H1 (cell line): Measurements from ENCODE around the gene MARCHF10. TPM values are rescaled to one million over a fixed set of nuclear protein-coding genes. Genes with fewer than 3 reads are reported as not detected.
A peak's percentile ranks its signal among the peaks of the same experiment; 100 is the strongest.

ENCODE experiments used
- CTCF ChIA-PET: fragments of 300-600 bp; sonication (Branson Sonifier 250); formaldehyde crosslinking; loops from one replicate; lab custom pipeline; 2021; ENCODE audit not compliant: partially characterized antibody; lab: Charles Lee
- POLR2A ChIA-PET: fragments of 300-600 bp; sonication (Branson Sonifier 250); formaldehyde crosslinking; loops from one replicate; lab custom pipeline; 2021; ENCODE audit warnings: inconsistent platforms; ENCODE audit not compliant: partially characterized antibody; lab: Charles Lee
- DNase-seq, 2 experiments: peaks; one replicate each; pipeline versions ENCODE4 v3.0.0 to v3.0.0-alpha.2; 2010 to 2022; ENCODE audit warnings: low spot score in 2 of 2, low read depth in 1 of 2, mixed read lengths in 1 of 2
- FAIRE-seq: peaks from 2 replicates; lab custom pipeline; 2011; peaks lifted over from hg19 to GRCh38; lab: Jason Lieb, UNC
- H2AFZ ChIP-seq: 2 replicates; pipeline ENCODE4 v1.8.1; 2012; ENCODE audit warnings: low read length, inconsistent platforms
- H2AK5ac ChIP-seq: 2 replicates; pipeline ENCODE4 v1.6.1; 2013; ENCODE audit warnings: low read depth, low read length
- H2BK120ac ChIP-seq: replicated peaks from 2 replicates; pipeline ENCODE3; 2013; ENCODE audit warnings: low read depth, low read length, inconsistent platforms
- H2BK12ac ChIP-seq: 2 replicates; pipeline ENCODE4 v1.6.1; 2013; ENCODE audit warnings: low read depth, low read length
- H2BK15ac ChIP-seq: 2 replicates; pipeline ENCODE4 v1.6.1; 2013; ENCODE audit warnings: low read length
- H2BK20ac ChIP-seq: 2 replicates; pipeline ENCODE4 v1.6.1; 2013; ENCODE audit warnings: low read length
- H2BK5ac ChIP-seq: 2 replicates; pipeline ENCODE4 v1.6.1; 2013; ENCODE audit warnings: low read depth, low read length
- H3K14ac ChIP-seq: 2 replicates; pipeline ENCODE4 v1.6.1; 2013; ENCODE audit warnings: inconsistent platforms; ENCODE audit not compliant: insufficient read length
- H3K18ac ChIP-seq: 2 replicates; pipeline ENCODE4 v1.6.1; 2013; ENCODE audit warnings: low read length; ENCODE audit errors: extremely low read depth
- H3K23ac ChIP-seq: 2 replicates; pipeline ENCODE4 v1.6.1; 2013; ENCODE audit warnings: inconsistent platforms; ENCODE audit not compliant: insufficient read length
- H3K23me2 ChIP-seq: 2 replicates; pipeline ENCODE4 v1.6.1; 2013; ENCODE audit warnings: low read depth, low read length
- H3K27ac ChIP-seq: 2 replicates; pipeline ENCODE4 v1.6.1; 2011; ENCODE audit warnings: low read depth, low read length, inconsistent platforms
- H3K27me3 ChIP-seq, 4 experiments: replicated peaks in 1 of 4; 1 replicate in 1 of 4; 2 replicates in 3 of 4; pipeline versions ENCODE4 v1.6.1 to v1.8.1; 2011 to 2013; ENCODE audit warnings: low read length in 3 of 4, mild to moderate bottlenecking in 3 of 4, inconsistent platforms in 2 of 4, mixed read lengths in 2 of 4, moderate library complexity in 1 of 4; ENCODE audit not compliant: control insufficient read depth in 3 of 4, insufficient read depth in 3 of 4; ENCODE audit errors: extremely low read depth in 1 of 4
- H3K36me3 ChIP-seq, 4 experiments: 2 replicates each; pipeline versions ENCODE4 v1.6.1 to v1.8.1; 2011 to 2013; ENCODE audit warnings: mild to moderate bottlenecking in 4 of 4, low read length in 3 of 4, moderate library complexity in 2 of 4, control low read depth in 1 of 4, inconsistent platforms in 1 of 4; ENCODE audit not compliant: insufficient read depth in 4 of 4, control insufficient read depth in 2 of 4
- H3K4ac ChIP-seq: replicated peaks from 2 replicates; pipeline ENCODE3; 2013; ENCODE audit warnings: low read length, low read depth, mixed read lengths, inconsistent platforms; ENCODE audit not compliant: insufficient read length
- H3K4me1 ChIP-seq, 4 experiments: replicated peaks in 1 of 4; 1 replicate in 1 of 4; 2 replicates in 3 of 4; pipeline versions ENCODE4 v1.6.1 to v1.8.1; 2011 to 2013; ENCODE audit warnings: low read length in 3 of 4, inconsistent platforms in 2 of 4, mixed read lengths in 1 of 4; ENCODE audit not compliant: insufficient read depth in 4 of 4, control insufficient read depth in 3 of 4
- H3K4me2 ChIP-seq, 2 experiments: 2 replicates each; pipeline versions ENCODE4 v1.6.1 to v1.8.1; 2011 to 2013; ENCODE audit warnings: low read depth in 2 of 2, low read length in 2 of 2, control low read depth in 1 of 2, inconsistent platforms in 1 of 2, mild to moderate bottlenecking in 1 of 2; ENCODE audit not compliant: insufficient read depth in 1 of 2
- H3K4me3 ChIP-seq, 4 experiments: fragments of 200-600, 300-600 bp in 1 of 4; sonication (generic), shearing (Covaris generic), sonication (Bioruptor Twin) in 1 of 4; 2 replicates each; pipeline versions ENCODE4 v1.5.1 to v1.8.1; 2011 to 2016; ENCODE audit warnings: low read length in 4 of 4, low read depth in 3 of 4, control low read depth in 2 of 4, inconsistent platforms in 2 of 4, mild to moderate bottlenecking in 2 of 4, mixed read lengths in 1 of 4, moderate library complexity in 1 of 4; ENCODE audit not compliant: insufficient read depth in 2 of 4; ENCODE audit errors: extremely low read depth in 1 of 4
- H3K56ac ChIP-seq: replicated peaks from 2 replicates; pipeline ENCODE3; 2013; ENCODE audit warnings: low read depth, mild to moderate bottlenecking, mixed read lengths, low read length, inconsistent platforms; ENCODE audit not compliant: insufficient read length
- H3K79me1 ChIP-seq: 2 replicates; pipeline ENCODE4 v1.6.1; 2013; ENCODE audit warnings: low read depth, low read length, control low read depth
- H3K79me2 ChIP-seq, 2 experiments: 2 replicates each; pipeline versions ENCODE4 v1.6.1 to v1.8.1; 2012 to 2013; ENCODE audit warnings: low read length in 2 of 2, mild to moderate bottlenecking in 2 of 2, inconsistent platforms in 1 of 2; ENCODE audit not compliant: insufficient read depth in 2 of 2, control insufficient read depth in 1 of 2
- H3K9ac ChIP-seq, 4 experiments: replicated peaks in 1 of 4; 1 replicate in 1 of 4; 2 replicates in 3 of 4; pipeline versions ENCODE4 v1.6.1 to v1.8.1; 2011 to 2013; ENCODE audit warnings: low read depth in 3 of 4, low read length in 3 of 4, control low read depth in 2 of 4, mild to moderate bottlenecking in 2 of 4, moderate library complexity in 2 of 4, inconsistent platforms in 1 of 4; ENCODE audit errors: extremely low read depth in 1 of 4
- H3K9me3 ChIP-seq, 2 experiments: 2 replicates each; pipeline versions ENCODE4 v1.6.1 to v1.8.1; 2012 to 2013; ENCODE audit warnings: mild to moderate bottlenecking in 2 of 2, moderate library complexity in 2 of 2, control low read depth in 1 of 2, inconsistent platforms in 1 of 2, low read depth in 1 of 2, low read length in 1 of 2, mixed read lengths in 1 of 2; ENCODE audit not compliant: insufficient read depth in 2 of 2
- H4K20me1 ChIP-seq, 2 experiments: replicated peaks in 1 of 2; 2 replicates each; pipeline versions ENCODE3 to v1.8.1; 2011 to 2013; ENCODE audit warnings: inconsistent platforms in 2 of 2, low read length in 2 of 2, mild to moderate bottlenecking in 1 of 2; ENCODE audit not compliant: insufficient read depth in 2 of 2, control insufficient read depth in 1 of 2
- H4K5ac ChIP-seq: 2 replicates; pipeline ENCODE4 v1.6.1; 2013; ENCODE audit warnings: low read length, low read depth, mixed read lengths, inconsistent platforms; ENCODE audit not compliant: insufficient read length
- H4K8ac ChIP-seq: 2 replicates; pipeline ENCODE4 v1.8.0; 2013; ENCODE audit warnings: mild to moderate bottlenecking, moderate library complexity, low read length, inconsistent platforms; ENCODE audit not compliant: insufficient read depth; ENCODE audit errors: extremely low read depth
- H4K91ac ChIP-seq: replicated peaks from 2 replicates; pipeline ENCODE3; 2013; ENCODE audit warnings: low read length, mixed read lengths, inconsistent platforms; ENCODE audit not compliant: insufficient read length
- BCL11A ChIP-seq, 2 experiments: IDR thresholded peaks; one replicate each; pipeline ENCODE4 v1.6.1; 2011; ENCODE audit warnings: low read depth in 2 of 2, low read length in 2 of 2, mild to moderate bottlenecking in 2 of 2
- NANOG ChIP-seq: IDR thresholded peaks from 2 replicates; pipeline ENCODE4 v1.6.1; 2011; ENCODE audit warnings: low read length, low read depth, mild to moderate bottlenecking, inconsistent platforms; ENCODE audit not compliant: insufficient read depth, poor library complexity, severe bottlenecking
- POU5F1 ChIP-seq: IDR thresholded peaks from 2 replicates; pipeline ENCODE4 v1.6.1; 2011; ENCODE audit warnings: low read depth, mild to moderate bottlenecking, low read length, moderate library complexity
- SIN3A ChIP-seq, 2 experiments: IDR thresholded peaks in 1 of 2; conservative IDR thresholded peaks in 1 of 2; 2 replicates each; pipeline ENCODE4 v1.6.1; 2011 to 2012; ENCODE audit warnings: low read length in 2 of 2, improper control_type of control experiment in 1 of 2, low read depth in 1 of 2, mild to moderate bottlenecking in 1 of 2
- SIRT6 ChIP-seq: IDR thresholded peaks from one replicate; pipeline ENCODE4 v1.7.1; 2012; ENCODE audit warnings: low read length, inconsistent platforms
- WGBS, 2 experiments: shearing (Covaris generic) in 1 of 2; methylation state at CpG; one replicate each; pipeline versions ENCODE4 v1.1.6 to v1.1.7; 2013 to 2015; ENCODE audit warnings: low lambda C conversion rate in 2 of 2, mixed read lengths in 2 of 2, inconsistent platforms in 1 of 2, low coverage in 1 of 2, missing lambda C conversion rate in 1 of 2; ENCODE audit not compliant: insufficient replicate concordance in 2 of 2, insufficient coverage in 1 of 2, insufficient read length in 1 of 2; ENCODE audit errors: extremely low coverage in 1 of 2, missing lambda C conversion rate in 1 of 2; 5-methylcytosine and 5-hydroxymethylcytosine counted together
- polyA plus RNA-seq, 7 experiments: library from polyadenylated mRNA; depleted of rRNA in 3 of 7; stranded (reverse) in 5 of 7; unstranded in 2 of 7; fragments of >200 nt in 5 of 7; fragments of 200-250 nt in 2 of 7; gene quantifications; 1 replicate in 5 of 7; 2 replicates in 1 of 7; 4 replicates in 1 of 7; pipeline versions ENCODE4 v1.2.1 to v1.2.3, GENCODE V29; 2011 to 2013; ENCODE audit warnings: missing spikeins in 2 of 7, mixed read lengths in 2 of 7
- total RNA-seq: library from RNA; stranded (reverse); fragmentation: NEBNext Ultra II Directional; extraction: Animal tissue kit (Norgen Biotek cat#: 25700); gene quantifications from 2 replicates; pipeline ENCODE4 v1.2.1, GENCODE V29; 2021
- TF ChIP-seq, protein P1 (sequence below): IDR thresholded peaks from 2 replicates; pipeline ENCODE4 v1.6.1; 2012; ENCODE audit warnings: inconsistent platforms

Gene MARCHF10
- total and polyA plus RNA-seq, 2 of the 8 experiments (the other 6 are each of a cell fraction or from before 2014, with no cell fraction given) = 0.48 to 0.73 TPM

DNA sequence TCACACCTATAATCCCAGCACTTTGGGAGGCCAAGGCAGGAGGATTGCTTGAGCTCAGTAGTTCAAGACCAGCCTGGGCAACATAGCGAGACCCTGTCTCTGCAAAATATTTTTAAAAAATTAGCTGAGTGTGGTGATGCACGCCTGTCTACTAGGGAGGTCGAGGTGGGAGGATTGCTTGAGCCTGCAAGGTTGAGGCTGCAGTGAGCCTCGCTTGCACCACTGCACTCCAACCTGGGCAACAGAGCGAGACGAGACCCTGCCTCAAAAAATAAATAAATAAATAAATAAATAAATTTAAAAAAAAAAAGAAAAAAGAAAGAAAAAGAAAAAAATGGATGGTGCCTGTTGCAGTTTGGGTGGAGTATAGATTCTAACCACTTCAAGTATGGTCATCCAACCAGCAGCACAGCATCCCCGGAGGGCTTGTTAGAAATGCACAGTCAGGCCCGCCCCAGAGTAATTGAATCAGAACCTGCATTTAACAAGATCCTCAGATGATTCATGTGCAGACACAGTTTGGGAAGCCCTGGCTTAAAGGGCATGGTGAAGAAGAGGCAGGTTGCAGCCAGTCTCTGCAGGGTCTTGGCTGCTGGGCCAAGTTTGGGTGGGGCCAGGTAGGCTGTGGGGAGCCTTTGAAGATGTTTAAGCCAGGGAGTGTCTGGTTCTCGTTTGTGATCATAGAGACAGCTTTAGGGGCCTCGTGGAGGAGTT is 139.9 kb downstream of the MARCHF10 start:
- TF ChIP-seq BCL11A (IDR thresholded peaks at IDR 0.05; ENCODE audit: low read depth in 2 of 2, low read length in 2 of 2) = no peak
- no peak for TF ChIP-seq NANOG
- TF ChIP-seq POU5F1 = no peak
- TF ChIP-seq SIRT6 = no peak
- no peak for TF ChIP-seq SIN3A (conservative IDR thresholded peaks at IDR 0.05 in 1 of 2, IDR thresholded peaks at IDR 0.05 in 1 of 2; ENCODE audit: low read depth in 1 of 2, low read length in 2 of 2)
- TF ChIP-seq, protein P1, sequence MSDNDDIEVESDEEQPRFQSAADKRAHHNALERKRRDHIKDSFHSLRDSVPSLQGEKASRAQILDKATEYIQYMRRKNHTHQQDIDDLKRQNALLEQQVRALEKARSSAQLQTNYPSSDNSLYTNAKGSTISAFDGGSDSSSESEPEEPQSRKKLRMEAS = no peak
- TF ChIP-seq, all 59 proteins: peak for 0
- POLR2A ChIA-PET = interaction anchor here (0.6 kb wide), 1 partner anchor 213 kb away, joined by 3 read pairs; no protein-coding TSS in a partner anchor
- Histone ChIP-seq H3K9ac (no peak overlapping the region), H3K4ac (no peak overlapping the region), H3K4me1 (no peaks in the 10 kb centered on the region; a peak in 2 of 7 replicates), H3K9me3 (no peaks in the 10 kb centered on the region), H3K79me1 (no peaks in the 10 kb centered on the region), H4K8ac (no peak overlapping the region), H4K20me1 (no peaks in the 10 kb centered on the region), H3K14ac (no peak overlapping the region), H2BK12ac (no peak overlapping the region), H3K23me2 (no peaks in the 10 kb centered on the region), H3K36me3 (no peaks in the 10 kb centered on the region; a peak in 1 of 8 replicates), H3K56ac (no peak overlapping the region), H4K91ac (no peak overlapping the region), H3K79me2 (no peaks in the 10 kb centered on the region), H4K5ac (no peak overlapping the region), H2AK5ac (no peak overlapping the region), H3K23ac (no peak overlapping the region), H3K27ac (no peak overlapping the region), H3K27me3 (no peaks in the 10 kb centered on the region), H2BK15ac (no peak overlapping the region), H2BK20ac (no peak overlapping the region), H3K18ac (no peak overlapping the region), H2BK5ac (0 out of 2 replicates have a peak overlapping the region, but pooled peaks have one; percentile 44), H2BK120ac (no peak overlapping the region), H3K4me3 (no peak overlapping the region), H2AFZ (no peak overlapping the region), H3K4me2 (no peak overlapping the region)
- WGBS, 2 experiments = 85% methylated on average over 10 of the region's 10 CpGs; no CpG with 5 or more reads in 1 of the 2 experiments
- DNase-seq (no peak), FAIRE-seq (no peak)
- CTCF ChIA-PET = interaction anchor here (1.3 to 1.4 kb wide), 2 partner anchors 28 to 32 kb away, joined by 3 to 4 read pairs; no protein-coding TSS in a partner anchor
